Activated CD8-positive, alpha-beta memory T cell treated with anti-CD3 and anti-CD28 coated beads for 36 hours (primary cell): Measurements from ENCODE around the gene ITPR2. TPM values are rescaled to one million over a fixed set of nuclear protein-coding genes. Genes with fewer than 3 reads are reported as not detected.
"Not testable (repeated sequence)": the region's sequence is repeated elsewhere in the genome, so short reads cannot be mapped to it uniquely, and the experiment has no call there.

Experiments used
- CTCF ChIA-PET: fragments of 350-600 bp; sonication (Branson Sonifier 250); formaldehyde crosslinking; loops from one replicate; lab custom pipeline; 2021; ENCODE audit warnings: antibody characterized with exemption; lab: Charles Lee
- POLR2A ChIA-PET: fragments of 350-600 bp; sonication (Branson Sonifier 250); formaldehyde crosslinking; loops from one replicate; lab custom pipeline; 2021; ENCODE audit warnings: antibody characterized with exemption; lab: Charles Lee
- total RNA-seq, 2 experiments: library from RNA; stranded (reverse); gene quantifications; one replicate each; pipeline ENCODE4 v1.2.3, GENCODE V29; 2021

Gene ITPR2
- total RNA-seq, 2 experiments from 2014 or later: 27.0 to 28.6 TPM

- ChIA-PET CTCF (no interaction called here), POLR2A (no interaction called here)
These were observed 365.6 kb downstream of the ITPR2 start for GRCh38 chr12:26467351-26467750.

DNA sequence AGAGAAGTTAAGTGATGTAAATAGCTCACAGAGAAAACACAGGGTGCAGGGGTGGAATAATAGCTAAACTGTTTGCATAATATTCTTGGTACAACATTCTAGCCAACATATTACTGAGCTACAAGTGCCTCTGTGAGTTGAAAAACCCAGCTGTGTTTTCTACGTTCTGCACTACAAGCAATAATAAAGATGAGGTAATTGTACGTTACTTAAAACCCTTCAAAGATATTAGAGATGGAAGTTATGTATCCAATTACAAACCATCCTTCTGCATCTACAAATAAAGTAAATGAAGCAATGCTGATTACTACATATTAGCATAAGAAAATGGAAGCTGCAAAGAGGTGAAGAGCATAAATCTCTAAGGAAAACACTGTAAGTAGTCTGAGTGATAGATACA, 366.3 kb downstream of the ITPR2 start:
- ChIA-PET POLR2A (interaction anchor here (0.6 kb wide), 1 partner anchor 158 kb away, joined by 3 read pairs; no protein-coding TSS in a partner anchor), CTCF (no interaction called here)

- CTCF ChIA-PET: no interaction called here
- POLR2A ChIA-PET: no interaction called here
These were observed 367.4 kb downstream of the ITPR2 start for GRCh38 chr12:26465419-26466097.

DNA sequence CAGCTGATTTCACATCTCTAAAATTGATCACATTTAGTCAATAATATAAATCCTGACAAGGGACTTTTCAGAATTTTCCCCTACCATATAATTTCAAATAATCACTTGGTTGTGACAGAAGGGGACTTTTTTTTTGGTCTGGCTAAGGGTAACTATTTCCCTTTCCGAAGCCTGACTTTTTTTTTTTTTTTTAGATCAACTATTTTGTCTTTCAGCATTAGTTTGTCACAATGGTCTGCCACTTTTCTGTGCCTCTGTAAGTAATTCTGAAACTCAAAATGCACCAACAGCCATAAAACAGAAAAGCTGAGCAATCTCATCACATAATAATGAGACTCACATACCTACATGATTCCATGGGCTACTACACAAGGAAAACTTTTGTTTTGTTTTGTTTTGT, 371.2 kb downstream of the ITPR2 start:
- CTCF ChIA-PET: no interaction called here
- POLR2A ChIA-PET: no interaction called here

GRCh38 chr12:26460361-26460760, 372.6 kb downstream of the ITPR2 start:
- POLR2A ChIA-PET: no interaction called here

GRCh38 chr12:26455936-26456574, 376.9 kb downstream of the ITPR2 start:
- ChIA-PET POLR2A (no interaction called here), CTCF (no interaction called here)

More at GRCh38 chr12:26460361-26460760, 372.6 kb downstream of the ITPR2 start:
- CTCF ChIA-PET: no interaction called here

GRCh38 chr12:26453246-26453645, 379.7 kb downstream of the ITPR2 start:
- POLR2A ChIA-PET: no interaction called here
- CTCF ChIA-PET: no interaction called here

GRCh38 chr12:26452511-26452910, 380.5 kb downstream of the ITPR2 start:
- ChIA-PET POLR2A (no interaction called here), CTCF (interaction anchor here (0.7 kb wide), 1 partner anchor 447 kb away, joined by 3 read pairs; no protein-coding TSS in a partner anchor)

GRCh38 chr12:26451763-26452162, 381.2 kb downstream of the ITPR2 start:
- ChIA-PET CTCF (interaction anchor here (0.7 kb wide), 1 partner anchor 446 kb away, joined by 3 read pairs; no protein-coding TSS in a partner anchor), POLR2A (no interaction called here)

- CTCF ChIA-PET: no interaction called here
- POLR2A ChIA-PET: no interaction called here
These were observed 387.1 kb downstream of the ITPR2 start for GRCh38 chr12:26445909-26446308.

- POLR2A ChIA-PET: no interaction called here
- CTCF ChIA-PET: no interaction called here
These were observed 389.7 kb downstream of the ITPR2 start for GRCh38 chr12:26443309-26443708.

DNA sequence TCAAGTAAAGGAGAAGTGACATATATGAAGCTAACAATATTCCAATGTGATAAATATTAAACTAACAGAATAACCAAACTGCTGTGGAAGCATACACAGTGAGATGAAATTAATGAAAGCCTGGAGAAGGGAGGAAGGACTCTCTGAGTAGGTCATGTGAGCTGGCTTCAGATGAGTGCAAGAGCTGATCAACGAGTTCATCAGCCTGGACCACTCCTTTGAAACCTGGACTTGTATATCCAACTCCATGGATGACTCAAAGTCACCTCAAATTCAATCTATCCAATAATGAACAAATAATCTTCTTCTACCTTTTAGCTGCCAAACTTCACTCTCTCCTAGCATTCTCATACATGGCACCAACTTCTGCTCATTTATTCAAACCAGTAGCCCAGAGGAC, 391.6 kb downstream of the ITPR2 start:
- CTCF ChIA-PET: no interaction called here

DNA sequence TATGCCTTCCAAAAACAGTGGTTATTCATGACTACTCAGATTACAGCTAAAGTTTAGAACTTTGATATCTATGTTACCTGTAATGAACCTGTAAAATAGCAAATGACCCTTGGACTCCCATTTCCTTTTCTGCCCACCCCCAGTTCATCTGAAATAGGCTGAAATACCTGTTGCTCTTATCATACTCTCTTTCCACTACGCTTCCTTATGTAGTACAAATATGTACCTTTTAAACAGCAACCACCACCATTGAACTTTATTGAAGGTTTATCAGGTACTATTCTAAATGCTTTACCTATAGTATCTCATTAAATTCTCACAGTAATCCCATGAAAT, 398.0 kb downstream of the ITPR2 start:
- ChIA-PET CTCF (no interaction called here), POLR2A (no interaction called here)

More for the DNA sequence above, 391.6 kb downstream of the ITPR2 start:
- POLR2A ChIA-PET: no interaction called here

DNA sequence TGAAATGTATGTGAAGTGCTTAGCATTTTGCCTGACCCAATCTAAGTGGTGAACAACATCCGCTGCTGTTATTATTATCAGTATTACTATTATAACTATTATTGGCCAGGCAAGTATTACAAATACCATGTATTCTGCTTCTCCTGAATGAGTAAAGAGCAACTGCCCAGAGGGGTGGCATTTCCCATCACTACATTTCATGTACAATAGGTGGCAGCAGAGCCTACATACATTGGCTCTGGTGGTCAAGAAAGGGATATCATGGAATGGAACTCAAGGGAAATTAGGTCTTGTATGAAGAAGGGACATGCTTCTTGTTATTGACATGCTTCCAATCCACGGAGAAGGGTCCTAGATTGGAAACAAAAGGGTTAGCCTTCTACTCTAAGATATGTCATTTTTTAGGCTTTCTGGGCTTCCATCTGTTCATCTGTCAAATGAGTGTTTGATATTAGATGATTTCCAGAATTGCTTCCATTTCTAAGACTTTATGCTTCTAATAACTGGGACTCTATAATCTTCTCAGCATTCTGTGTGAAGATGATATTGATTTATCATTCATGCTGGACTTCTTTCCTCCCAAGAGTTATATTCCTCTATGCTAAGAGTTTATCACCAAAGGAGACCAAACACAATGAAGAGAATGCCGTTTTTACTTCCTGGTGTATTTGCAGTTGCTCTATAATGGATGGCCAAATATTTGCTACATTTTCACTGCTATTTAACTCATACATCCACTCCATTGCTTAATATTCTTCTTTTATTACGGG, 398.5 kb downstream of the ITPR2 start:
- CTCF ChIA-PET: no interaction called here
- POLR2A ChIA-PET: no interaction called here

GRCh38 chr12:26433701-26434100, 399.3 kb downstream of the ITPR2 start:
- POLR2A ChIA-PET, CTCF ChIA-PET: not testable (repeated sequence)

DNA sequence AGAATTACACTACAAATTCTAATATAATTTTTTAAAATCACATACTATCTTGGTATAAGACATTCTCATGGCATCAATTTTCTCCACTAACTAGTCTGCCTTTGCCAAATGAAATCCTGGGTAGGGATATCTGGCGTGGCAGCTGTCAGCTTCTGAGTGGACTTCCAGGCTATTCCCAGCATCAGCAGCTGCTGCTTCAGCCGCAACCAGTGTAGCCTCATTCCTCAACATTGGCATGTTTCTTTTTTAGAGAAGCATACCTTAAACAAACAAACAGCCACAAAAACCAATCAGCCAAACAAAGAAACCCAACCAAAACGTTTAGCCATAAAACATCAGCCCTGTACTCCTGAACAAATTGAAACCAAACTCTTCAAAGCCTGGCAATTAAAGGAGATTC, 401.8 kb downstream of the ITPR2 start:
- ChIA-PET CTCF (interaction anchor here (1.4 kb wide), 1 partner anchor 183 kb away, joined by 3 read pairs; no protein-coding TSS in a partner anchor), POLR2A (no interaction called here)

- POLR2A ChIA-PET, CTCF ChIA-PET: not testable (repeated sequence)
These were observed 402.4 kb downstream of the ITPR2 start for GRCh38 chr12:26430596-26430995.

DNA sequence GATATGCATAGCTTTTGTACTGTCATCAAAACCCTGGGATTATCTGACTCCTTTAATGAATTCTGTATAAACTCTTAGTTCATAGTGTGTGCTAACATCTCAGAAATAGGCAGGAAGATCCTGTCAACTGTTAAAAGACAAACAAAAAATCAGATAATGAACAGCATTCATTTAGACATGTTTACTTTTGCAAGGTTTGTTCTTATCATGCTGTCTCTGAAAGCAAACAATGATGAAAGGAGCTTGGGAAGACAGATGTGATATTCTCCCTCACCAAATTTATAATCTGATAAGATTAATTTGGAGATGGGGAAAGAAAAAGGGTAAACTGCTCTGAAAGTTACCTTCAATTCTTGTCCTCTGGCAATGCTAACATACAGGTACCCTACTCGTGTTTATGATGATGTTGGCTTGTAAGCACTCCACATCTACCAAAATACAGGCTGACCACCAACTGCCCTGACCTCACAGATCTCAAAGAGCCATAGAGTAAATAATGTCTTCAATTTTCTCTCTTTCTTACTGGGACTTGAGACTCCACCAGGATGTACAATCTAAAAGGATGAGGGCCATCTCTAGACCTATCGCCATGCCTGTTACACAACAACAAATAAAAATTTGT, 403.8 kb downstream of the ITPR2 start:
- POLR2A ChIA-PET: no interaction called here
- CTCF ChIA-PET: interaction anchor here (0.5 kb wide), 1 partner anchor 610 kb away, joined by 3 read pairs; no protein-coding TSS in a partner anchor

DNA sequence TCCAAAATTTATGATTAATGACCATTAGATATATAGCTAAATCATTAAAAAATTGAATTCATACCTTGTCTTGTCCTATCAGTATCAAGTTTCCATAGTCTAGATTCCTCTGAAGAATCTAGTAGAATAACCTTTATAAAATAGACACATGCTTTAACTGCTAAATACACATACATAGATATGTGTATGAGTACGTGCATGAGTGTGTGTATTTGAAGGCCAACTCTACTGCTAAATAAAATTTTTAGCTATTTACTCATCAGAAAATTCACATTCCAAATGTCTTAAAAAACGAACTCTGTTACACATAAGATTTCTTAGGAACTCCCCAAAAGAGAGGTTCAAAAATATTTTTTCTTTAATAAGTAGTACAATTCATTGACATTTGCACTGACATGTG, 404.6 kb downstream of the ITPR2 start:
- POLR2A ChIA-PET: no interaction called here
- CTCF ChIA-PET: interaction anchor here (0.5 kb wide), 1 partner anchor 611 kb away, joined by 3 read pairs; no protein-coding TSS in a partner anchor

DNA sequence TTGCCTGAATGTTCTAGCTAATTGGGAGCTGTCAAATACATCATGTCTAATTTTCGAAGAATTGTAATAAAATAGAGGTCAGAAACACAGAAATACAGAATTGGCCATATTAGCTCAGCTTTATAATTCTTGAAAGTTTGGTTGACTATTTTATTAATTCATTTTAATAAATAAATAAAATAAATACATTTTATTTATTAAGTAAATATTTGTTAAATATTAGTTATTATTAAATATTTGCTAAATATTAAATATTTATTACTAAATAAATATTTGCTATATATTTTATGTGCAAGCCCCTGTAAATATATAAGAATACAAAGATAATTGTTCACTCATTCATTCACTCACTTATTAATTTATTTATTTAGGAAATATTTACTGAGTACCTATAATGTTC, 406.3 kb downstream of the ITPR2 start:
- CTCF ChIA-PET: no interaction called here

More for the DNA sequence above, 406.3 kb downstream of the ITPR2 start:
- POLR2A ChIA-PET: no interaction called here
